ENCODE results near the gene RPH3AL. TPM values are rescaled to one million over a fixed set of nuclear protein-coding genes. Genes with fewer than 3 reads are reported as not detected.

RPH3AL gene
- total and polyA plus RNA-seq, 10 of the 15 experiments (the other 5 are each of a cell fraction or from before 2014, with no cell fraction given) = 0.04 to 1.2 (median 0.47) TPM; not detected in 2

GRCh38 chr17:179066-179432 is 173.6 kb downstream of the RPH3AL start:
- DNase-seq (ENCODE audit: low read depth, low spot score) = no peak
- H3K27ac ChIP-seq (ENCODE audit: control insufficient read depth, insufficient read depth) = no peak overlapping the region
- POLR2A ChIA-PET = interaction anchor here (0.6 kb wide), 1 partner anchor 17 kb away, joined by 3 read pairs; no protein-coding TSS in a partner anchor
- CTCF ChIA-PET = no interaction called here
- H3K9ac ChIP-seq (ENCODE audit: control insufficient read depth, insufficient read depth, low read length) = no peak overlapping the region
- in situ Hi-C loops (cut with MboI) (no loop called here), intact Hi-C loops (cut with micrococcal nuclease; ENCODE audit: unreplicated experiment) (no loop called here)
- H3K4me2 ChIP-seq (ENCODE audit: control insufficient read depth, insufficient read depth) = no peak overlapping the region
- no peaks in the 10 kb centered on the region for H4K20me1 ChIP-seq (ENCODE audit: control insufficient read depth, insufficient read depth)
- H3K4me3 ChIP-seq = no peak overlapping the region
- SMC1A ChIA-PET (ENCODE audit: uncharacterized antibody, unreplicated experiment) = no interaction called here
- no peak for ATAC-seq
- RAD21 ChIA-PET (ENCODE audit: unreplicated experiment) = no interaction called here
- no peak for FAIRE-seq
- TF ChIP-seq ZNF274 (IDR thresholded peaks at IDR 0.05; ENCODE audit: insufficient read depth, insufficient read length) (no peak), LARP7 (IDR thresholded peaks at IDR 0.05) (no peak)
- H3K9me3 ChIP-seq (replicated peaks; ENCODE audit: control insufficient read depth, insufficient read depth, low read length) = no peaks in the 10 kb centered on the region
- H3K79me2 ChIP-seq (ENCODE audit: control insufficient read depth, insufficient read depth, low read length) = no peaks in the 10 kb centered on the region
- no peaks in the 10 kb centered on the region for H3K4me1 ChIP-seq (ENCODE audit: control insufficient read depth, insufficient read depth, low read length)
- no peaks in the 10 kb centered on the region for H3K36me3 ChIP-seq (ENCODE audit: control insufficient read depth in 2 of 2, insufficient read depth in 2 of 2, low read length in 1 of 2)
- BruUV-seq (replicated peaks) = no TSS peak
- H2AFZ ChIP-seq (ENCODE audit: control insufficient read depth, low read depth, low read length) = no peak overlapping the region
- 17% methylated on average over 5 of the region's 5 CpGs for WGBS (ENCODE audit: insufficient coverage, insufficient replicate concordance, low lambda C conversion rate, missing lambda C conversion rate)
- H3K27me3 ChIP-seq (replicated peaks in 1 of 2; ENCODE audit: control insufficient read depth in 2 of 2, insufficient read depth in 2 of 2, low read length in 1 of 2) = peaks cover 0 to 5% of the 10 kb centered on the region in 2 experiments; a peak in 3 of 4 replicates

- ChIA-PET POLR2A (interaction anchor here (0.6 kb wide), 1 partner anchor 18 kb away, joined by 3 read pairs; no protein-coding TSS in a partner anchor), CTCF (no interaction called here), RAD21 (ENCODE audit: unreplicated experiment) (no interaction called here), SMC1A (ENCODE audit: uncharacterized antibody, unreplicated experiment) (no interaction called here)
- no peaks in the 10 kb centered on the region for H3K79me2 ChIP-seq (ENCODE audit: control insufficient read depth, insufficient read depth, low read length)
- no peaks in the 10 kb centered on the region for H3K9me3 ChIP-seq (replicated peaks; ENCODE audit: control insufficient read depth, insufficient read depth, low read length)
- no peaks in the 10 kb centered on the region for H4K20me1 ChIP-seq (ENCODE audit: control insufficient read depth, insufficient read depth)
- H3K4me3 ChIP-seq = no peak overlapping the region
- peaks cover 0 to 5% of the 10 kb centered on the region in 2 experiments; a peak in 3 of 4 replicates for H3K27me3 ChIP-seq (replicated peaks in 1 of 2; ENCODE audit: control insufficient read depth in 2 of 2, insufficient read depth in 2 of 2, low read length in 1 of 2)
- H3K36me3 ChIP-seq (ENCODE audit: control insufficient read depth in 2 of 2, insufficient read depth in 2 of 2, low read length in 1 of 2) = no peaks in the 10 kb centered on the region
- H2AFZ ChIP-seq (ENCODE audit: control insufficient read depth, low read depth, low read length) = no peak overlapping the region
- BruUV-seq (replicated peaks) = no TSS peak
- no peak for DNase-seq (ENCODE audit: low read depth, low spot score)
- no peaks in the 10 kb centered on the region for H3K4me1 ChIP-seq (ENCODE audit: control insufficient read depth, insufficient read depth, low read length)
- H3K9ac ChIP-seq (ENCODE audit: control insufficient read depth, insufficient read depth, low read length) = no peak overlapping the region
- FAIRE-seq = no peak
- H3K27ac ChIP-seq (ENCODE audit: control insufficient read depth, insufficient read depth) = no peak overlapping the region
- in situ Hi-C loops (cut with MboI) (no loop called here), intact Hi-C loops (cut with micrococcal nuclease; ENCODE audit: unreplicated experiment) (no loop called here)
- H3K4me2 ChIP-seq (ENCODE audit: control insufficient read depth, insufficient read depth) = no peak overlapping the region
- WGBS (ENCODE audit: insufficient coverage, insufficient replicate concordance, low lambda C conversion rate, missing lambda C conversion rate) = 30% methylated on average over 12 of the region's 12 CpGs
- no peak for ATAC-seq
- TF ChIP-seq ZBTB40 (IDR thresholded peaks at IDR 0.05; ENCODE audit: borderline replicate concordance) = no peak
- no peak for TF ChIP-seq EP300 (IDR thresholded peaks at IDR 0.05; ENCODE audit: borderline replicate concordance in 1 of 2, control insufficient read depth in 1 of 2, low read depth in 2 of 2, low read length in 2 of 2)
- no peak for TF ChIP-seq E4F1 (IDR thresholded peaks at IDR 0.05; ENCODE audit: borderline replicate concordance, partially characterized antibody)
Measured at GRCh38 chr17:178292-179065, 174.1 kb downstream of the RPH3AL start.
